Stomach (tissue), 4 donors: ENCODE data around the gene KIRREL3.

Experiments
- CTCF ChIP-seq, 7 experiments: fragments of 450-650 bp in 4 of 7; fragments of 200-600 bp in 3 of 7; sonication (generic) in 3 of 7; IDR thresholded peaks; one replicate each; pipeline ENCODE4 v1.5.1; 2016 to 2019; ENCODE audit warnings: antibody characterized with exemption in 7 of 7, control low read depth in 2 of 7, mild to moderate bottlenecking in 1 of 7
- EP300 ChIP-seq: sonication (generic); formaldehyde crosslinking; IDR thresholded peaks from one replicate; pipeline ENCODE4 v1.6.1; 2017; ENCODE audit warnings: antibody characterized with exemption

GRCh38 chr11:126753990-126754389 lies 246.6 kb downstream of the KIRREL3 start:
- no peak for TF ChIP-seq CTCF (IDR thresholded peaks at IDR 0.05)
- no peak for TF ChIP-seq EP300
